Renal cortex interstitium (tissue), 11 donors: ENCODE results near the gene DKK1. TPM values are rescaled to one million over a fixed set of nuclear protein-coding genes. Genes with fewer than 3 reads are reported as not detected.

ENCODE experiments used
- DNase-seq, 11 donors: peaks; one replicate each; pipeline ENCODE4 v3.0.0-alpha.2; 2013; ENCODE audit warnings: low read depth in 9 of 11, low spot score in 4 of 11; ENCODE audit errors: extremely low read depth in 1 of 11
- polyA plus RNA-seq, 3 donors: library from polyadenylated mRNA; unstranded; fragments of 120-200 nt; gene quantifications; one replicate each; pipeline ENCODE4 v1.2.1, GENCODE V29; 2013; ENCODE audit not compliant: insufficient read length in 3 of 3

DKK1 gene
- polyA plus RNA-seq, 3 donors = 34.8 to 50.4 (median 42.8) TPM

DNA sequence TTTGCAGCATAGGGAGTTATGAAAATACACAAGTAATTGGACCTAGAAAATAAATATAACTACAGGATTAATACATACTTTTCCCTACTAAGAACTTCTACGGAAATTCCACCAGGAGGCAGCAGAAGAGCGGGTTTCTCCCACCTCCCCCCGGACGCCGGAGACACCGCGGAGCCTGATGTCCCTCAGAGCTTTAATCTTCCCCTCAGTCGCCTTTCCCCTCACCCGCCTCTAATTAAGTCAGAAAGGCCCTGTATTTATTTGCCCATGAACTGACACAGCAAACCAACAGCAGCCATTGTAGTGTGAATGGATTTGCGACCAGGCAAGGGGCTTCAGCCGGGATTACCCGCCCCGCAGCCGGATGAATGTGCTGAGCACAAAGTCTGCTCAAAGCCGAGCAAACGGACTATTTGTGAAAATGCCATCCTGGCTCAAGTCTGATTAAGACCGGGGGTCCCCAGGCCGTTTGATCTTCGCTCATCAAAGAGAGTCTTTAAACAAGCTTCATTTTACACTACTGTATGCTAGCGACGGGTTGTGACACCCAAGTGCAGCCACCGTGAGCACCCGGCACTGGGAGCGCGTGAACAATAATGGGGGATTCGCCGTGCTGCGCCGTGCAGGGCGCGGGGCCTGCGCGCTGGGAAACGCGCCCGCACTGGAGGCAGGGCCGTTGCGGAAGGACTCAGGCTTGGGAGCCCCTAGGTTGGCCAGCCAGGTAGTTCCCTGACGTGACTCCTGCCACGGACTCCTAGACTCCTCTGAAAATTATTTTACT, 5.6 kb upstream of the DKK1 start:
- peak in 10 of 11 donors; percentile 46 to 76 (median 60) for DNase-seq

DNA sequence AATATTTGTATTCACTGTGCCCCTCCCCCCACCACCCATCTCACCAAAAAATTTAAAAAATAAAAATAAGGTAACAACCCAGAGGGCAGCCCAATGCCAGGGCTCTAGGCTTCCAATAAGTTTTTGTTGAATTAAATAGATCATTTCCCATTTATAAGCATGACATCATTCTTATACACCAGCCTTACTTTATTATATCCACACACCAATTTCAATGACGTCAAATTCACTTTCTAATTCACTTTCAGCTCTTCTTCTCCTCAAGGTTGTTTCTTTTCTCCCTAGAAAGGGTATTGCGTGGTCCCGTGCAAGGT, 1.2 kb upstream of the DKK1 start:
- no peak for DNase-seq

DNA sequence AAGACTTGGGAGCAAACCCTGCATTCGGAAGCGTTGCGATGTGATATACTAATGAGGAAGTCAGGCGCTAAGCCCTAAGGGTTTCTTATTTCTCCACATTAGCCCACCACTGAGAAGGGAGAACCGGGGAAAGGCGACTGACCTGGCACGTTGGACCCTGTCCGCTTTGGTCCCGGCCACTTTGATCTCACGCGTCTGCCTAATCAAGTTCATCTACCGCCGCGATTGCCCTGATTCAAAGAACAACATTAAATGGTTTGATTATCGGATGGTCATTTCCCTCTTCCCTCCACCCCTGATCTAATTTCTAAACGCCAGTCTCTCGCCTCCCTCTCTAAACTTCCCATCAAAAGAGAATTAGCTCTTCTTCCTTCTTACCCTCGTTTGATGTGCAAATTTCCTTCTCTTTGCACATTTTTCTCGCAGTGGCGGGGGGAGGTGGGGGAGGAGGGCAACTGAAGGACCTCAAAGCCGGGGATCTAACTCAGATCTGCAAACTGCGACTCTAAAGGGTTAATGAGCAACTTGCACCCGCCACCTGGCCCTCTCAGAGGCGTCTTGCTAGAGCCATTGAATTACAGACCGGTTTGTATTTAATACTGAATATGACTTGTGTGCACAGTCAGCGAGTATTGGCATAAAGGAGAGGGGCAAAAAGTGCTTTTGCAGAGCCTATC, 687 bp upstream of the DKK1 start:
- peak in 6 of 11 donors; percentile 10 to 23 (median 19) for DNase-seq

DNA sequence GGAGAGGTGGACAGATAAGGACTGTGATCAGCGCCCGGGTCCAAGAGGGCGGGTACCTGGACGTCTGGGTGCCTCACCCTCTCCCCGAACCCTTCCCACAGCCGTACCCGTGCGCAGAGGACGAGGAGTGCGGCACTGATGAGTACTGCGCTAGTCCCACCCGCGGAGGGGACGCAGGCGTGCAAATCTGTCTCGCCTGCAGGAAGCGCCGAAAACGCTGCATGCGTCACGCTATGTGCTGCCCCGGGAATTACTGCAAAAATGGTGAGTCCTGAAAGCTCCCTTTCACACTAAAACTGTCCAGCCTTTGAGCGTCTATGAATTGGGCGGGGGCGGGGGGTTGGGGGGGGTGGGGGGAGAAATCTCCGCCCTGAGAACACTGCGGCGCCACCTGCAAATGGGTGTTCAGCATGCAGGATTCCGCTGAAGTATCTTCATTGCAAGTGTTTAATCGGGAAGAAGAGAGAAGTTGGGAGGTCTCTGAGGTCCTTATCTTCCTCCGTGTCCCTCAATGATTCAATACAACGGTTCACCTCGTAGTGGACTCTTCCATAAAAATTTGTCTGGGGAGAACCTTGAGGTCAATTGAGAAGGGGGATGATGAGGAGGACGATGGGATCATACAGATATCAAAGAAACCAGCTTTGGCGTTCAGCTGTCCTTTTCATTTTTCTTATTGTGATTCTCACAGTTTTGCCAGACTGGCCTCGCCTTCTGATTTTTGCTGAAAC, 906 bp downstream of the DKK1 start:
- DNase-seq = peak in 1 of 11 donors; percentile 13

DNA sequence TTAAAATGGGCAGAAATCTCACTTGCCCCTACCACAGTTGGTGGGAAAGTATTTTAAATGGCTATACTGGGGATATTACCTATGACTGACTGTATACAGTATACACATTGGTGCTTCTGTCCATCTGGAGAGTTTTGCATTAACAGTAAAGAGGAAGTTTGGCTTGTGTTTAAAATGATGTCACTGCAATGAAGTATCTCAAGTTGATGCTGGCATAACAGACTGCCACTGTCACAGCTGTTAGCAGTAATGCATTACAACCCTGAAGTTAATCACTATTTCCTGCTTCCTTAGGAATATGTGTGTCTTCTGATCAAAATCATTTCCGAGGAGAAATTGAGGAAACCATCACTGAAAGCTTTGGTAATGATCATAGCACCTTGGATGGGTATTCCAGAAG, 1.9 kb downstream of the DKK1 start:
- no peak for DNase-seq

DNA sequence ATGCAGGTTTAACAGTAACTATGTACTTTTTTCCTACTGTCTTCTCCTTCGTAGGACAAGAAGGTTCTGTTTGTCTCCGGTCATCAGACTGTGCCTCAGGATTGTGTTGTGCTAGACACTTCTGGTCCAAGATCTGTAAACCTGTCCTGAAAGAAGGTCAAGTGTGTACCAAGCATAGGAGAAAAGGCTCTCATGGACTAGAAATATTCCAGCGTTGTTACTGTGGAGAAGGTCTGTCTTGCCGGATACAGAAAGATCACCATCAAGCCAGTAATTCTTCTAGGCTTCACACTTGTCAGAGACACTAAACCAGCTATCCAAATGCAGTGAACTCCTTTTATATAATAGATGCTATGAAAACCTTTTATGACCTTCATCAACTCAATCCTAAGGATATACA, 2.4 kb downstream of the DKK1 start:
- no peak for DNase-seq

DNA sequence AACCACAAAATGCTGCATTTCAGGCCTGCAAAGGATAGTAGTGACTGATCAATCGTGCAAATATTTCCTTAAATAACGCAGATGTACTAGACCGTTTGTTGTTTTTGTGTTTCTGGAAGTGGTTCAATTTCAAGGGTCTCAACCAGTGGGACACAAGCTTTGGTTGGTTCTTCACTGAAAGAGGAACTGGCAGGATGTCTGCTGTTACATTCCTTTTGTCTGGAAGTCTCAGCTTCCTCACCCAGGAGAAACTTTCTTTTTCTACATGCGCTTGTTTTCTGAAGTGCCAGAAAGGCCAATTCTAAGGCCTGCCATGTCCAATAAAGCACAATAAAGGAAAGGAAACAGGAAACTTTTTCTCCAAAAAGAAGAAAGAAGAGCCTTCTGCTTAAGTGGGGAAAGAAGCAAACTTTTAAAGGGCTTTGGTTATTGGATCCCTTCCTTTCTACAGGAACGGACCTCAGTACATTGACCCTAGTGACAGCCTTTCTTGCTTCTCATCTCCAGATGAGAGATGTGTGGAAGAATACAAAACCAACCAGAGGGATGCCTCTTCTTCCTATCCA, 4.1 kb downstream of the DKK1 start:
- no peak for DNase-seq

DNA sequence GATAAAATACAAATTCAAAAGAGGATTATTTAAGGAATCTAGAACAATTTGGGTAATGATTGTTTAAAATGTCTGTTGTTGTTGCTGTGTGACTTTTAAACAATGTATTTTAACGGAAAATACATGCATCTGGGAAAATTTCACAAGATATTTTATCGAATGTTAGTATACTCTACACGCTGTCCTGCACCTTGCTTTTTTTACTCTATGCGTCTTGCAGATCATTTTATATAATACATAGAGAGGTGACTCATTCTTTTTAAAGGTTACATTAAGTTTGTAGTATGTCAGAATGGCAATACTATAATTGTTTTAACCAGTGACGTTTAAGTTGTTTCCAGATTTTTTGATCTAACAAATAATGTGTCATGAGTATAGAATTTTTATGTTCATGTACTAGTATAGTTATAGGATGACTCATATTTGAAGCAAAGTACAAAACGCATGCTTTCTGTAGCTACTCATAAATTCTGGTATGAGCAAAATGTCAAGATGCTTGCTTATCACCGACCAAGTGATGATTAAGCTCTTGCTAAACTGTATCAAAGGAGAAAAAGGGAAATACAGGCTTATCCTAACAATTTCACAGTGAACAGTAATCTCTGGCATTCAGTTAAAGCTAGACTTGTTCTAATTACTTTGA, 4.9 kb downstream of the DKK1 start:
- no peak for DNase-seq

DNA sequence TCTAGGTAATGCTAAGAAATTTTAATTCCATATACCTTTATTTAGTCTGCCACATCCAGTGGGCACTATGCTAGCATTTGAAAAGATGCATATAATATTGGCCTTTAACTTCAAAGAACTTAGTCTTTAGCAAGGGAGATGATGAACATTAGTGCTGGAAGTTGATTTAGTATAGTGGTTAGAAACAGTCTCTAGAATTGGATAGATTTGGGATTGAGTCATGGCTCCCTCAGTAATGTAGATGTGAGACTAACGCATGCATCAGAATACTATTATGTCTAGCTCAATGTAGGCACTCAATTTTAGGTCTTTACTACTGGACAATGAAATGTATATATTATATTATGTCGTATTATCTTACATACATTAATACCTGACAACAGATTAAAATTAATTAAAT, 5.8 kb downstream of the DKK1 start:
- DNase-seq = no peak

DNA sequence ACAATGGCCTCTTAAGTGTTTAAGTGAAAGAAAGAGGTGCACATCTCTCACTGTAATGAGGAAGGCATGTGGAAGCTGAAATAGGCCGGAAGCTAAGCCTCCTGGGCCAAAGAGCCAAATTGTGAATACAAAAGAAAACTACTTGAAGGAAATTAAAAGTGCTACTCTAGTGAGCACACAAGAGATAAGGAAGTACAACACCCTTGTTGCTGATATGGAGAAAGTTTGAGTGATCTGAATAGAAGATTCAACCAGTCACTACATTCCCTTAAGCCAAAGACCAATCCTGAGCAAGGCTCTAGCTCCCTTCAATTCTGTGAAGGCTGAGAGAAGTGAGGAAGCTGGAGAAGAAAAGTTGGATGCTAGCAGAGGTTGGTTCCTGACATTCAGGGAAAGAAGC, 8.2 kb downstream of the DKK1 start:
- DNase-seq = no peak

DNA sequence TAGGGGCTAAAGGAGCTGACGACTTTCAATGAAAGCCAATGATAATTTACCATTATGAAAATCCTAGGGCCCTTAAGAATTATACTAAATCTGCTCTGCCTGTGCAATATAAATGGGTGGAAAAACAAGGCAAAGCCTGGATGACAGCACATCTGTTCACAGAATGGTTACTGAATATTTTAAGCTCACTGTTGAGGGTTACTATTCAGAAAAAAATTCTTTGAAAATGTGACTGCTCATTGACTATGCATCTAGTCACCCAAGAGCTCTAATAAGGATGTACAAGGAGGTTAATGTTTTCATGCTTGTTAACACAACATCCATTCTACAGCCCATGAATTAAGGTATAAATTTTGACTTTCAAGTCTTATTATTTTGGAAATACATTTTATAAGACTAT, 8.9 kb downstream of the DKK1 start:
- DNase-seq = no peak

DNA sequence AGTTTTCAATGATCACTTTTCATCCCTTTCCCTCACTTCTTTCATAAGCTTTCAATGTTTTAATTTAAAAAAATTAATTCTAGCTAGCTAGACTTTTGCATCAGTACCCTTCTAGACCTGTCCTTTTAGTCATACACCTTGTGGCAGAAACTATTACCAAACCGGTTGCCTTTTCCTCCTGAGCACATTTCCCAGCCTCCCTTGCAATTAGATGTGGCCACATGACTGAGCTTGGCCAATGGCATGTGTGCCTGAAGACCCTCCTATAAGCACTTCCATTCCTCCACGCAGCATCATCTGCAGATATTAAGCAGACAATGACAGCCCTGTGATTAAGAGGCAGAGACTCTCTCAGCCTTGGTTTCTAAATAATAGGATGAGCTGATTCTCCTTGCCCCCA, 12.3 kb downstream of the DKK1 start:
- no peak for DNase-seq

DNA sequence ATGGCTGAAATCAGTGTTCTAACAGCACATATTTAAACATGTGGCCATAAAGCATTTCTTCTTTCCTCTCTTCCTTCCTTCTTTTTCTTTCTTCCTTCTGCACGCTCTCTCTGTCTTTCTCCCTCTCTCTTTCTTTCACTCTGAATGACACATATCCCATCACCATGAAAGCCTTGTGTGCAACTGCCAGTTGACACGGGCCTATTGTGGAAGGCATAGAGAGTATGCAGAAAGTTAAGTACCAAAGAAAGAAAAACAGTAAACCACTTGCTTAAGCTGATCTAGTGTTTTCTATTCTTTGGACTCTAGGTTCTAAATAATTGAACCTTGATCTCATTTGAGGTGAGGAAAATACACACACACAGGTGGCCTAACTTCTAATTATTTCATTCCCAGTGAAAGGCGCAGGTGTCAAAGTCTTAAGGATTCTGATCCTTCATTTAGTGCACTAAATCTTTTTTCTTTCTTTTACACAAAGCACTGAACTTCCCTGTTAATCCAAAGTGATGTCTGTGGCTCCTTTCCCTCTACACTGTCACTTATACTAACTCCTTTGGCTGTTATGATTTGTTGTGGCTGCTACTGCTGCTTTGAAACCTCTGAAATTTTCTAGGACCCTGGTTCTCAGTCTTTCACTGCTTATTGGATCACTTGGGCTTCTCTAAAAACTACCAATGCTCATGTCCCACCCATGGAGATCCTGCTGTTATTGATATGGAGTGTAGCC, 17.7 kb downstream of the DKK1 start:
- no peak for DNase-seq

DNA sequence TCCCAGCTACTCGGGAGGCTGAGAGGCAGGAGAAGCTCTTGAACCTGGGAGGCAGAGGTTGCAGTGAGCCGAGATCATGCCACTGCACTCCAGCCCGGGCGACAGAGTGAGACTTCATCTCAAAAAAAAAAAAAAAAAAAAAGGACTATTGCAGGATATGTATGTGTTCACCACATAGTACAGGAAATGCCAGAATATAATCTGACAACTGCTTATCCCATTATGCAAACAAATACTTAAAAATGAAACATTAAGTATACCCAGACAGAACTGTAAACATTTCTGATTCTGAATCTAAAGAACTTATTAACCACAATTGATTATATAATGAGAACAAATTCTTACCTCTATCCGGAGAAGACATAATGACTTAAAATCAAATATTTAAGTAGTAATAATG, 18.7 kb downstream of the DKK1 start:
- no peak for DNase-seq

DNA sequence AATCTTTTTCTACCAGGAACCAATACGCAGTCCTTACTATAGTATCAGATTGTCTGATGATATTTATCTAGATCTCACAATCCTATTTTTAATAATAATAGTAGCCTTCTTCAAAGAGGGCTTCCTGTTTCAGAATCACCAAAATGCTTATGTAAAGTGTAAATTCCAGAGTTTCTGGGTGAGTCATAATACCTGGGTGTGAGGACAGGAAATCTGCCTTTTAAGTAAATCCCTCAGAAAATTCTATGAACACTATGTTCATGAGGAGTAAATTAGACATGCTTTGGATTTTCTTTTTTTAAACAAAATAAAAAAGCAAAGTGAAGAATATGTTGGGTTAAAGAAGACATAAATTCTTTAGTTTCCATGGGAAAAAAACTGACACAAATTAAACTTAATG, 20.5 kb downstream of the DKK1 start:
- DNase-seq = no peak

DNA sequence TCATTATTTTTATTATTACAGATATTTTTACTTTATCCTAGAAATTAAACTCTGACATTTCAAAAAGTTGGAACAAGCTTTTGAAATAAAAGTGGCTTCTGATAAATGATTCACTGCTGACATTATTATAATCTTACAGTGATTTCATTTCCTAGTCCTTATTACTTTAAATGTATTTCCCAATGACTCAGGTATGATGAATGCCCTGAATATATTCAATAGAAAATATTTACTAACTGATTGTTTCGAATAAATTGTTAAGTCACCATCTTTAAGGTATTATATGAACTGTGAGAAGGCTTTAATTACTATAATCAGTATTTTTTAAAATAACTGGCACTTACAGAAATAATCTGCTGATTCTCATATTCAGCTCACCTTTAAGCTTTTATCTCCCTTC, 21.6 kb downstream of the DKK1 start:
- no peak for DNase-seq

DNA sequence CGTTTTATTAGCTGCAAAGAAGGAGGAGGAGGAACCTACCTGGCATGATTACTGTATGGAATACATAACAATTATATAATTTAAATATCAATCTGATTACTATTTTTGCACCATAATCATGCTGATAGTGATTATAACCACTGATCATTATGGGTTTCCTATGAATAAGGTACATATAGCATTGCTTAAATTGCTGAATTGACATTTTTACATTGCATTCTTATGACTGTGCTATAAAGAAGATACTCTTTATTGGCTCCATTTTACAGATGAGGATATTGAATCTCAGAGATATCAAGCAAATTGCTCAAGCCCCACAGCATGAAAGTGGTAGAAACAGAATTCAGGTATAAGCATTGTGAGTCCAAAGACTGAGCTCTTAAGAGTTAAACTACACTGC, 23.1 kb downstream of the DKK1 start:
- DNase-seq = no peak

DNA sequence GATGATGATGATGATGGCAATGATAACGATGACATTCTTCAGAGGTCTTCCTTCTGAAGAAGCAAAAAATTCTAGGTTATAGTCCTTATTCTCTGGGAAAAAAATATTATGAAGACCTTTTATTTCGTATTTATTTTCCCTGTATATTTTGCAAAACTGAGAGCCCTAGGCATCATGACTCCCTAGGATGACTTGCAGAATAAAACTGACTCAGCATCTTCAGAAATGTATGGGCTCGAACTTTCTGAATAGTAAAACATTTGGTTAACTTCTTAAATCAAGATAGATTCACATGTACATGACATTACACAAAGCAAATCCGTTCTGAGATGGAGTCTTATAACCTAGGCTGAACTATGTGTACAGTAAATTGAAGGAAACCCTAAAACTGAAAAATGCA, 29.4 kb downstream of the DKK1 start:
- no peak for DNase-seq
